GM18511 (cell line): ENCODE results near the gene EIF3A.
A peak's percentile ranks its signal among the peaks of the same experiment; 100 is the strongest.

ENCODE experiments used
- ATAC-seq: cut with Tn5 transposase; IDR thresholded peaks from one replicate; pipeline ENCODE4 v1.9.1; 2021; ENCODE audit warnings: mild to moderate bottlenecking, moderate library complexity; ENCODE audit not compliant: unreplicated experiment

Gene EIF3A

GRCh38 chr10:119022846-119023552 is 57.6 kb downstream of the EIF3A start:
- ATAC-seq, result no peak

- ATAC-seq, result no peak
These were observed 60.0 kb downstream of the EIF3A start for GRCh38 chr10:119020627-119020946.

GRCh38 chr10:119007211-119007574 is 73.4 kb downstream of the EIF3A start:
- ATAC-seq, result no peak

GRCh38 chr10:119006451-119007210 is 74.0 kb downstream of the EIF3A start:
- ATAC-seq, result no peak

GRCh38 chr10:119005362-119006043 is 75.1 kb downstream of the EIF3A start:
- no peak for ATAC-seq

GRCh38 chr10:119003572-119004289 is 76.9 kb downstream of the EIF3A start:
- ATAC-seq, result no peak

GRCh38 chr10:119001717-119002500 is 78.7 kb downstream of the EIF3A start:
- no peak for ATAC-seq

- ATAC-seq, result no peak
These were observed 82.4 kb downstream of the EIF3A start for GRCh38 chr10:118998183-118998582.

GRCh38 chr10:118997379-118997778 is 83.2 kb downstream of the EIF3A start:
- no peak for ATAC-seq

- ATAC-seq, result no peak
These were observed 84.9 kb downstream of the EIF3A start for GRCh38 chr10:118995739-118996138.

- ATAC-seq, result no peak
These were observed 86.3 kb downstream of the EIF3A start for GRCh38 chr10:118994321-118994720.

- ATAC-seq, result no peak
These were observed 87.4 kb downstream of the EIF3A start for GRCh38 chr10:118993214-118993613.

GRCh38 chr10:118992496-118992895 is 88.1 kb downstream of the EIF3A start:
- no peak for ATAC-seq

GRCh38 chr10:118990326-118990725 is 90.3 kb downstream of the EIF3A start:
- no peak for ATAC-seq

GRCh38 chr10:118986815-118987790 is 93.5 kb downstream of the EIF3A start:
- peak; percentile 78 for ATAC-seq

GRCh38 chr10:118985576-118985975 is 95.0 kb downstream of the EIF3A start:
- ATAC-seq, result no peak
